Inferior parietal cortex (tissue), 1 donor: Measurements from ENCODE around the gene RAB40B.
"Not testable (repeated sequence)": the region's sequence is repeated elsewhere in the genome, so short reads cannot be mapped to it uniquely, and the experiment has no call there.

Experiments used
- DNase-seq: peaks from one replicate; pipeline ENCODE4 v3.0.0-alpha.2; 2016; ENCODE audit errors: extremely low spot score

Gene RAB40B, protein sequence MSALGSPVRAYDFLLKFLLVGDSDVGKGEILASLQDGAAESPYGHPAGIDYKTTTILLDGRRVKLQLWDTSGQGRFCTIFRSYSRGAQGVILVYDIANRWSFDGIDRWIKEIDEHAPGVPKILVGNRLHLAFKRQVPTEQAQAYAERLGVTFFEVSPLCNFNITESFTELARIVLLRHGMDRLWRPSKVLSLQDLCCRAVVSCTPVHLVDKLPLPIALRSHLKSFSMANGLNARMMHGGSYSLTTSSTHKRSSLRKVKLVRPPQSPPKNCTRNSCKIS

DNA sequence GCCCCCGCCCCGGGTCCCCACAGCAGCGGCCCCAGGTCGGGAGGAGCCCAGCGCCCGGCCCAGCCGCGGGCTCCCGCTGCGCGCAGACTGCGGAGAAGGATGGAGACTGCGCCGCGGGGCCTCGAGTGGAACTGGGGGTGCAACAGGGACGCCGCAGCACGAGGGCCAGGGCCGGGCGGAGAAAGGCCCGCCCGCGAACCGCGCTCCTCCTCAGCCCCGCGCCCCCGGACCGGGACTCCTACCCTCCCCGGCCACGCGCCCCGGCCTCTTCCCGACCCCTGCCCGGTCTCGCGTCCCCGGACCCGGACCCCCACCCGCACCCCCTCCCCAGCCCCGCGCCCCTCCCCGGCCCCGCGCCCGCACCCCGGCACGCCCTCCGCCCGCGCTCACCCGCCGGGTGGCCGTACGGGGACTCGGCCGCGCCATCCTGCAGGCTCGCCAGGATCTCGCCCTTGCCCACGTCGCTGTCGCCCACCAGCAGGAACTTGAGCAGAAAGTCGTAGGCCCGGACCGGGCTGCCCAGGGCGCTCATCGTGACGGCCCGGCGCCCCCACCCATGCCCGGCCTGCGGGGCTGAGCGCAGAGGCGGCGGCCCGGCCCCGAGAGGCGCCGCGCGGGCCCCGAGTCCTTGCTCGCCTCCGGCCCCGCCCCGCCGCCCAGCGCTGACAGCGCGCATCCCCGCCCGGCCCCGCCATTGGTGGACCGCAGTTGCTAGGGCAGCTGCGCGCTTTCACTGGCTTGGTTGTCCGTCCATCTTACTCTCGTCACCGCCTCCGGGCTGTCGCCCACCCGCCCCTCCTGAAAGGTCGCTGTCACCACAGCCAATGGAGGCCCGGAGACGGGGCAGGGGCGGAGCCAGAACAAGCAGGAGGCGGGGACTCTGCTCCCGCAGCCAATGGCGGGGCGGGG, at the start of gene RAB40B:
Gene RAB40B, minus strand, starts transcription at position 634 of the 909 bp plus-strand sequence. Its CDS starts 102 bp downstream, at position 532.
- peak; percentile 95 for DNase-seq

DNA sequence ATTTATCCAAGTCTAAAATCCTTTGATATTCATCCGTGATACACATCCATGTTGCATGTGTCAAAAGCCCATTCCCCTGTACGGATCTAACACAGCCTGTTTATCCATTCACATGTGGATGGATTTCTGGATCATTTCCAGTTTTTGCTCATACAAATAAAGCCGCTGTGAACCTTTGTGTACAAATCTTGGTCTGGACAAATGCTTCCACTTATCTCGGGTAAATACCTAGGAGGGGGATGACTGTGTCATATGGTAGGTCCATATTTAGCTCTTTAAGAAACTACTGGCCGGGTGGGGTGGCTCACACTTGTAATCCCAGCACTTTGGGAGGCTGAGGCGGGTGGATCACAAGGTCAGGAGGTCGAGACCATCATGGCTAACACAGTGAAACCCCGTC, 47.0 kb upstream of the RAB40B start:
- no peak for DNase-seq

DNA sequence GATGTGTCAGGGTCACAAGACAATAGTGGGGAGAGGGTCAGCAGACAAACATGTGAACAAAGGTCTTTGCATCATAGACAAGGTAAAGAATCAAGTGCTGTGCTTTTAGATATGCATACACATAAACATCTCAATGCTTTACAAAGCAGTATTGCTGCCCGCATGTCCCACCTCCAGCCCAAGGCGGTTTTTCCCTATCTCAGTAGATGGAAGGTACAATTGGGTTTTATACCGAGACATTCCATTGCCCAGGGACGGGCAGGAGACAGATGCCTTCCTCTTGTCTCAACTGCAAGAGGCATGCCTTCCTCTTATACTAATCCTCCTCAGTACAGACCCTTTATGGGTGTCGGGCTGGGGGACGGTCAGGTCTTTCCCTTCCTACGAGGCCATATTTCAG, 46.2 kb upstream of the RAB40B start:
- not testable (repeated sequence) for DNase-seq

DNA sequence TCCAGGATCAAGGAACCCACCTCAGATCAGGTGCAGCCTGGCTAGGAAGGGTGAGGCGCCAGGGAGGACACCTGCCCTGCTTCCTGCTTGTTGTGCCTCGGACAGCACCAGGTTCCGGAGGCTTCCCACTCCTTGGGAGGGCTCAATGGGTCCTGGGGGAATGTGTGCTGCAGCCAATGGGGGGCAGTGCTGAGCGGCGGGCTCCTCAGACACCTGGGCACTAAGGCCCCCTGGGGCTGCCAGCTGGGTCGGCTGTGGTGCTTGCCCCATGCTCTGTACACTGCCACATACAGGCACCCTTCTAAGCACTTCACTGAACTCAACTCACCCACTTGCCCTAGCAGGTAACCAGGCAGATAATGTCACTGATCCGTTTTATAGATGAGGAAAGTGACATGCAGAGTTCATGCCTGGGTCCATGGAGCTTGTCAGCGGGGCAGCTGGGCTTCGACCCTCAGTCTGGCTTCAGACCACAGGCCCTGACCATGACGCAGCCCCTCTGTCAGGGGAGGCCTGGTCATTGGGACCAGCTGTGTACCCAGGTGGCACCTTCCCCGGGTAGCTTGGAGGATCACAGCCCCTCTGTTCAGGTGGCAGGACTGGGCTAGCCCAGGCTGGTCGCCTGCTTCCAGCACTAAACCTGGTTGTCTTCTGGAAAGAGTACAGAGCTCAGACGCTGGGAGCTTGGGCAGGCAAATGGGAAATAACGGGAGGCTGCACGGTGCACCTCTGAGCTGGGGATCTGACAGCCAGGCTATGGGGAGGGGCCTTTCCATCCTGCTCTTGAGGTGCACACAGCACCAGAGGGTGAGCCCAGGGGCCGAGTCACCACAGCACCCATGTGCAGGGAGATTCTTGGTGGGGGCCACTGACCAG, 45.1 kb upstream of the RAB40B start:
- no peak for DNase-seq

DNA sequence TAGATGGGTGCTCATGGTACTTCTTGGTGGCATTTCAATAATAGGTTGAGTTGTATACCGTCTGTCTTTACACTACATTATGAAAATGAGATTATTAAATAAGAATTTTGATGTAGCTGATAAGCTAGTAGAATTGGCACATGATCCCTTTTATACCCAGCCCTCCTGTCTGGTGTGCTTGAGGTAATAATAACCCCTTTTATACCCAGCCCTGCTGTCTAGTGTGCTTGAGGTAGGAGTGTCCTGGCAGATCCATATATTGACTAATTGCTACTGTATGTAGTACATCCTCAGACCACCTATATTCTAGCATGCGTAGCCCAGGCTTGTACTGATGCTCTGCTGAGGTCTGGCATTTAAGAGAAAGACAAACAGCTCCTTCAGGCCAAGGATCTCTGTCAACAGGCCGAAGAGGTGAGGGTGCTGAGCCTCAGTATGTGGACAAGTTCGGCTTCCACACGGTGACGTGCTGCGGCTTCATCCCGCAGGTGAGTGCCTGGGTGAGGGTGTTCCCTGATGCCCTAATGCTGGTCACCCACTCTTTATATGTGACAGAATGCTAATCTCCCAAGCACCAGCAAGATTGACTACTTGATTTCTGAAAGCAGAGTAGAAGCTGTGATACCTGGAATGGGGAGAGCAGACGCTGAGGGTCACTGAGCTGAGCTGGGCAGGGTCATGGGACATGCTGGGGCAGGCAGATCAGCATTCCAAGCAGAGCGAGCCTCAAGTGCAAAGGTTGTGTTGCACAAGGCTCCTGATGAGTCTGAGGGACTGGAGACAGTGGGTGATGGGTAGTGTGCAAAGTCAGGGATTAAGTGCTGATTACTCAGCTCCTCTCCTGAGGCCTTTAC, 42.6 kb upstream of the RAB40B start:
- no peak for DNase-seq

DNA sequence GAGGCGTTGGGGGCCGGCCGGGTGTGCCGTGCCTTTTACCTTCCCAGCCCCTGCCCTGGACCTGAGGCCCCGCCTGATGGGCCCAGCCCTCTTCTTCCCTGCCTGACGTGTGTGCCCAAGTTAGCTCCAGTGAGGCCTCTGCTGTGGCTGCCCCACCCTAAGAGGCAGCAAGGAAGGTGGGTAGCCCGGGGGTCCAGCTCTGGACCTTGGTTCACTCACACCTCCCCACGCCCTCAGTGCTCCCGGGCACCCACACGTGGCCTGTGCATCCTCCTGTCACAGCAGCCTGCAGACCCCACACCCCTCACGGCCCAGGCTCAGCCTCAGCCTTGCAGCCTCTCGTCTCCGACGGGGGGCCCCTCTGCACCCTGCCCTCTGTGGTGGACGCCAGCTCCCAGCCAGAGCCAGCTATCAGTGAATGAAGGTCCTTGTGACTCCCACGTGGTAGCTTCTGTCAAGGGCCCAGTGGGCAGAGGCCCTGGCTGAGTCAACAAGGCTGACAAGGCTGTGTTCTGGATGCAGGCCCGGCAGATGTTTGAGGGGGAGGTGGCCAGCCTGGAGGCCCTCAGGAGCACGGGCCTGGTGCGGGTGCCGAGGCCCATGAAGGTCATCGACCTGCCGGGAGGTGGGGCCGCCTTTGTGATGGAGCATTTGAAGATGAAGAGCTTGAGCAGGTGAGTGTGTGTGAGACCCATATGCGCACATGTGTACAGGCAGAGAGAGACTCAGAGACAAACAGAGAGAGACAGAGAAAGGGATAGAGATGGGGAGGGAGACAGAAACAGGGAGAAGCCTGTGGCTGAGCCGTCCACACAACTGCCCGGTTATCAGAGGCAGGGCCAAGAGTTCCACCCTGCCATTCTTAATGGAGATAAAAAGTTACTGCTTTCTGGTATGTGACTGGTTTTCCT, 39.7 kb upstream of the RAB40B start:
- peak; percentile 93 for DNase-seq

DNA sequence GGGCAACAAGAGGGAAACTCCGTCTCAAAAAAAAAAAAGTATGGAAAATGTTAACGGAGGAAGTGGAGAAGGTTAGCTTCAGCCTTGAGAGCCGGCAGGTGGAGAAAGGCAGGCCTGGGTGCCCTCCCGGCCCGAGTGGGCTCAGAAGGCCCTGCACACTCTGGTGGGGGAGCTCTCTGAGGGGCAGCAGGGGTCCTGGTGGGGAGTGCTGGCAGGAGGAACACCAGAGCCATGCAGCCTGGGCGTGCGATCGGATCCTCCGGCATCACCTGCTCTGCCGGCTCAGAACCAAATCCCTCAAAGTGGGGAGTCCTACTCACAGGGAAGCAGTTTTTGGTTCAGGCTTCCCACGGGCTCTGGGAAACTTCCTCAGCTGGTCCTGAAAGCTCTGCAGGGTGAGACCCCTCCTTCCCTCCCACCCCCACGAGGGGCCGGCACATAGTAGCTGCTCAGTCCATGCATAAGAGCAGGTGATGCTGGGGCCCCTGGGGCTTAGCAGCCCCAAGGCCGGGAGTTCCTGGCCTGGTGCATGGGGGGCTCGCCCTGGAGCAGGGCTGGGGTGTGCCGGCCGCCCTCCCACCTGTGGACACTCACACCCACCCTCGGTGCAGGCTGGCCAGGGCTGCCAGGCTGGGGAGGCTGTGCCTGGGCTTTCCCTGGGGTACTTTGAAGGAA, 38.1 kb upstream of the RAB40B start:
- no peak for DNase-seq

DNA sequence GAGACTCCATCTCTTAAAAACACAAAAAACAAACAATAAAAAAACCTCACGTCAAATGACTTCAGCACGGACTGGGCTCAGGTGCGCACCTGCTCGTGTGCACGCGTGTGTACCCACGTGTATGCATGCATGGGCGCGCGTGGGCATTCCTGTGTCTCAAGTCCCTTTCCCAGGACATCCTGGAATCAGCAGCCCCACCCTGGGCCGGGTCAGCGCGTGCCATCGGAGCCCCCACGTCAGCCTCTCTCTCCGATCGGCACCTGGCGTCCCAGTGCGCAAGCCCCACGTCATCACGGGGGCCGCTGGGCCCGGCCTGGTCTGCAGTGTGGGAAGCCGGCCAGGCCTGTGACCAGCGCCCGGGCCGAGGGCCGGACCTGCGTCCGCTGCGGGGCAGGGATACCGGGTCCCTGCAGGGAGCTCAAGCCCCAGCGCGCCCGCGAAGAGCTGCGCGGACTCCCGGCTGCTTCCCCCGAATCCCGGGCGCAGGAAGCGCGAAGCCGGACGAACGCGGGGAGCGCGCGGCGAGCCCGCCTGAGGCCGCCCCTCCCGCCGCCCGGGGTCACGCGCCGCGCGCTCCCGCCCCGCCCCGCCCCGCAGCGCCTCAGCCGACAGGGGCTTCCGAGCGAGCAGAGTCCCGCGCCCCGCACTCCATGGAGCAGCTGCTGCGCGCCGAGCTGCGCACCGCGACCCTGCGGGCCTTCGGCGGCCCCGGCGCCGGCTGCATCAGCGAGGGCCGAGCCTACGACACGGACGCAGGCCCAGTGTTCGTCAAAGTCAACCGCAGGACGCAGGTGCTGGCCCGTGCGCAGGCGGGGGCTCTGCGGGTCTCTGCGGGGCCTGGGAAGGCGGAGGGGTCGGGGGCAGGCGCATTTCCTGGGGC, 36.7 kb upstream of the RAB40B start, which contains the start of gene FN3K:
Gene FN3K, plus strand, starts transcription at position 629 of the 880 bp plus-strand sequence. Its CDS starts 22 bp downstream, at position 651.
- peak; percentile 58 for DNase-seq

DNA sequence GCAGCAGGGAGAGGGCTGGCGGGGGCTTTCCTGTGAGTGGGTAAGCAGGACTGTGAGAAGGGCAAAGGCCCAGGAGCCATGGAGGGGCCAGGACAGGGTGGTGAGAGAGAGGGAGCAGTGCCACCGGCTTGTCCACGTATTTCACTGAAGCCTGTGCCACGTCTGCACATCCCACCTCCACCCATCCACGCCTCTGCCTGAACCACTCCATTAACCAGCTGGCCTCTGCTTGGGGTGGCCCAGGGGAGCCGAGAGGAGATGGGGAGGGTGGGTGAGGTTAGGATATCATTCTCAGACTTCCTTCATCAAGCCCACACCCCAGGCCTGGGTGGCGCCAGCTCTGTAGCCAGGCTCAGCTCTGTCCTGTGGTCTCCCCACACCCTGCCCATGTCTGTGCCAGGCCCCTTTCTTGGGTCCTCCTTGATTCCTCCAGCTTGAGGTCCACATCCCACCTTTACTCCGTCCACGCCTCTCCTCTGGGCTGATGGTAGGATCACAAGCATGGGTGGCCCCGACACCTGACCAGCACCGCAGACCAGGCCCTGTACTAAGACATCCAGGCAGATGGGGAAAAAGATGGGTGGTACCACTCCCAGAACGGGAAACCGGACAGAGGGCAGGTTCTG, 33.7 kb upstream of the RAB40B start:
- DNase-seq: no peak

DNA sequence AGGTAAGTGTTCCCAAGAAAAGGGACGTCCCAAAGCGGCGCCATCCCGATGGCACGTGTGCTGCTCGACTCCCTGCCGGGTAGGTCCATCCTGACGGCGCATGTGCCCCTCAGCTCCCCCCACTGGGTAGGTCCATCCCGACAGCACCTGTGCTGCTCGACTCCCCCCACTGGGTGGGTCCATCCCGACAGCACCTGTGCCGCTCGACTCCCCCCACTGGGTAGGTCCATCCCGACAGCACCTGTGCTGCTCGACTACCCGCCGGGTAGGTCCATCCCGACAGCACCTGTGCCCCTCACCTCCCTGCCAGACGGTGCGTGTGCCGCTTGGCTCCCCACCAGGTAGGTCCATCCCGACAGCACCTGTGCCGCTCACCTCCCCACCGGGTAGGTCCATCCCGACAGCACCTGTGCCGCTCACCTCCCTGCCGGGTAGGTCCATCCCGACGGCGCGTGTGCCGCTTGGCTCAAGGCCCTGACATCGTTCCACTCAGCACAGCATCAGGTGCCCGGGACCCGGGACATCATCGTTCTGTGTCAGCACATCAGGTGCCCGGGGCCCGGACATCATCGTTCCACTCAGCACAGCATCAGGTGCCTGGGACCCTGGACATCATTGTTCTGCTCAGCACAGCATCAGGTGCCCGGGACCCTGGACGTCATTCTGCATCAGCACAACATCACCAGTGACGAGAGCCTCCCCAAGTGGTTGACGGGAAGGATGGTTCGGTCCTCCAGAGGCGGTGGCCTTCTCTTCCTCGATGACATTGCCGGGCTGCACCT, 31.2 kb upstream of the RAB40B start:
- DNase-seq: no peak

DNA sequence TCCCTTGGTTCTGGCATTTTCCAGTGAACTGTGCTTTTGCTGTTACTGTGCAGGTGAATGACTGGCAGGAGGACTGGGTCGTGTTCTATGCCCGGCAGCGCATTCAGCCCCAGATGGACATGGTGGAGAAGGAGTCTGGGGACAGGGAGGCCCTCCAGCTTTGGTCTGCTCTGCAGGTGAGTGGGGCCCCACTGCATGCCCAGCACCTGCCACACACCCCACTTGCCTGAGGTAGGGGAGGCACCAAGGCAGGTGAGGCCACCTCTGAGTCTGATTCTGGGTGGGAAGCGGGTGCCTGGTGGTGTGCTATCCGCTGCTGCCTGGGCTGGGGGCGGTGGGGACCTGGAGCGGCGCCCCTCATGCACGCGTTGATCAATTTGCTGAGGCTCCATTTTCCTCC, 27.9 kb upstream of the RAB40B start:
- DNase-seq: no peak

DNA sequence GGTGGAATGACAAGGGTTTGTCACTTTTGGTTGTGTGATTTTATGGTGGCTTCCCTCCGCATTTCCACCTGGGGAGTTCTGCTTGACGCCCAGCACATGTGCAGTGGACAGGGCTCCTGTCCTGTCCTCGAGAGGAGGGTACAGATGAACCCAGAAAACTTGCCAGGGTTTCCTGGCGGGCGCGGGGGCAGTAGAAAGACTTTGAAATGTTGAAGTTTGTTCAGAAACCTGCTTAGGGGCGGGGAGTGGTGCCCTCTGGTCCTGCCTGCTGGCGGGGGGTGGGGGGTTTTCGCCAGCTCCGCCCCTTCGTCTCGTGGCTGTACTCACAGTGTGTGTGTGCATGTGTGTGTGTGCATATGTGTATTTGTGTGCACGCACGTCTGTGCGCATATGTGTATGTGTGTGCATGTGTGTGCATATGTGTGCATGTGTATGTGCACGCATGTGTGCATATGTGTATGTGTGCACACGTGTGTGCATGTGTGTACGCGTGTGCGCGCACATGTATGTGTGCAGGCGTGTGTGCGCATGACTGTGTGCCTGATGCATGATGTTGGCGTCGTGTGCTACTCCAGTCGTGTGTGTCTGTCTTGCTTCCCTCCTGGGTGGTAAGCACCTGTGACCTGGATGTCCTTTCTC, 24.8 kb upstream of the RAB40B start:
- DNase-seq: no peak

DNA sequence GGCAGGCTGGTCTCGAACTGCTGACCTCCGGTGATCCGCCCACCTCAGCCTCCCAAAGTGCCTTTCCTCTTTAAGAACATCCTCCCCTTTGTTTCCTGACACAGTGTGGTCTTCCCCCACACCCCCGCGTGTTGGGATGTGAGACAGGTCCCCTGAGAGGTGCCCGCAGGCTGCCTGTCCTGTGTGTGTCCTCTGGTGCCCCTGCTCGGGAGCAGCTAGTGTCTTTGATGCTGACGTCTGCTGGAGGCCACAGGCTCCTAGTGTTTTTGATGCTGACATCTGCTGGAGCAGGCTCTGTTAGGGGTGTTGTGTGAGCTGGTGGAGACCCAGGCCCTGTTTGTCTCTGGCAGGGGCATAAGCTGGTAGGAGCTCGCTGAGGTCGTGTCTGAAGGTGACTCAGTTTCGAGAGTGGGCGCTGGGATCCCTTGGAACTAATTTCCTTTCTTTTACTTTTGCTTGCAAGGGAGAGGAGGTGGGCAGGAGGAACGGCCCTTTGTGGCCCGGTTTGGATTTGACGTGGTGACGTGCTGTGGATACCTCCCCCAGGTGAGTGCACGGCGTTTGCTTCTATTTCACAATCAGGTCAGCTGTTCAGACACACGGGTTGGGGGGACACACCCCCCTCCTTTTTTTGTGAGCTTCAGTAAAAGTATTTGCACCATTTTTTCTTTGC, 24.0 kb upstream of the RAB40B start:
- no peak for DNase-seq

DNA sequence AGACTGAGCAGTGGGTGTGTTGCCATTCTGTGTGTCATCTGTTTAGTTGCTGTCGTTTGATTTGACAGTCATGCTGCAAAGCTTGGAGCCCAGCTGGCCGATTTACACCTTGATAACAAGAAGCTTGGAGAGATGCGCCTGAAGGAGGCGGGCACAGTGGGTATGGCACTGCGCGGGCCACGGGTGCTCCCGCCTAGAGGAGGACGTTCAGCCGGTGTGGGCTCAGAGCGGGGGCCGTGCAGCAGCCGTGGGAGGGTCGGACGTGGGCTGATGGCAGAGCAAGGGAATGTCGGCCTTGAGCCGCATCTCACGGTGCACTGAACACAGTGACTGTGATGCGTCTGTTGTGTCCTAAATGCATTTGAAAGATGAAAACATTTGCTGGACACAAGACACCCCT, 21.7 kb upstream of the RAB40B start:
- no peak for DNase-seq

DNA sequence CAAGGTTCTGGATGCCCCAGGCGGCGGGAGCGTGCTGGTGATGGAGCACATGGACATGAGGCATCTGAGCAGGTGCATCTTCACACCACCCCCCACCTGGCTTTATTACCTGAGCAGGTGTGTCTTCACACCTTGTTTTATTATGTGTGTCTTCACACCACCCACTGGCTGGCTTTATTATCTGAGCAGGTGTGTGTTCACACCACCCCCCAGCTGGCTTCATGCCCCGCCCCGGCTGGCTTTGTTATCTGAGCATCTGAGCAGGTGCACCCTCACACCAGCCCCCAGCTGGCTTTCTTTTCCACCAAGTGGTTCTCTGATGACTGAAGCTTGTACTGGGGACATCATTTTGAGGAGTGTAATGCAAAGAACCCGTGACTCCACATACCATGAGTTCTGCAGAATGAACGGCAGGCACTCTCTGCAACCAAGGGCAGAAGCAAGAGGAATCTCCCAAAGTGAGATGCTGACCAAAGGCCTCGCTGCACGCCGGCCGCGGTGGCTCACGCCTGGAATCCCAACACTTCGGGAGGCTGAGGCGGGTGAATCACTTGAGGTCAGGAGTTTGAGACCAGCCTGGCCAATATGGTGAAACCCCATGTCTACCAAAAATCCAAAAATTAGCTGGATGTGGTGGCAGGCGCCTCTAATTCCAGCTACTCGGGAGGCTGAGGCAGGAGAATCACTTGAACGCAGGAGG, 20.6 kb upstream of the RAB40B start:
- no peak for DNase-seq
